ENCODE data around the gene CA10. TPM values are rescaled to one million over a fixed set of nuclear protein-coding genes. Genes with fewer than 3 reads are reported as not detected.

CA10 gene
- total RNA-seq, 1 experiment from 2014 or later = not detected

DNA sequence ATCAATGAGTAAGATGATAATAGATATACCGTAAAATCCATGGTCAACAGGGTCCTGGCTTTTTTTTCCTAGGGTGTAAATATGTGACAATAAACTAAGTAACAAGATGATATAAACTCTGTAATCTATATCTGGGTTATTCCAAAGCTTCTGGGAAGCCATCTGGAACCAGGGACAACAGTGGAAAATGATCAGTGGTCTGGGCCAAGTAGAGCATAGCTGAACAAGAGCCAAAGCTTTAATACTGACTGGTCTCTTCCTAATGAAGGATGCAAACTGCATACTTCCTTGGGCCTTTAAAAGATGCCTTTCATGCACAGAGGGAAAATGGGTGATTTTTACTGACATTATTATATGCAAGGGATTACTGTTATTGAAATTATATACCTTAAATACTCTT lies 8.9 kb downstream of the CA10 start:
- no peaks in the 10 kb centered on the region for H3K4me1 ChIP-seq (ENCODE audit: insufficient read depth, low read length, poor library complexity, severe bottlenecking)
- intact Hi-C loops (cut with micrococcal nuclease; ENCODE audit: unreplicated experiment) = no loop called here
- H3K27ac ChIP-seq (ENCODE audit: low read depth, low read length, poor library complexity, severe bottlenecking) = no peak overlapping the region
- peaks cover 4% of the 10 kb centered on the region for H3K27me3 ChIP-seq (replicated peaks; ENCODE audit: insufficient read depth, low read depth, low read length, poor library complexity)
- no TSS peak for BruUV-seq (replicated peaks)
- H3K36me3 ChIP-seq (ENCODE audit: insufficient read depth, low read length, poor library complexity, severe bottlenecking) = no peaks in the 10 kb centered on the region
- no peak for DNase-seq (ENCODE audit: low spot score)
- POLR2A ChIA-PET (ENCODE audit: low non-redundant PET) = no interaction called here
- H3K9me3 ChIP-seq (ENCODE audit: low read depth, low read length, poor library complexity, severe bottlenecking) = no peaks in the 10 kb centered on the region
- CTCF ChIA-PET = no interaction called here
- no peak overlapping the region for H3K4me3 ChIP-seq (ENCODE audit: low read depth, low read length, poor library complexity, severe bottlenecking)
- TF ChIP-seq, protein P1, sequence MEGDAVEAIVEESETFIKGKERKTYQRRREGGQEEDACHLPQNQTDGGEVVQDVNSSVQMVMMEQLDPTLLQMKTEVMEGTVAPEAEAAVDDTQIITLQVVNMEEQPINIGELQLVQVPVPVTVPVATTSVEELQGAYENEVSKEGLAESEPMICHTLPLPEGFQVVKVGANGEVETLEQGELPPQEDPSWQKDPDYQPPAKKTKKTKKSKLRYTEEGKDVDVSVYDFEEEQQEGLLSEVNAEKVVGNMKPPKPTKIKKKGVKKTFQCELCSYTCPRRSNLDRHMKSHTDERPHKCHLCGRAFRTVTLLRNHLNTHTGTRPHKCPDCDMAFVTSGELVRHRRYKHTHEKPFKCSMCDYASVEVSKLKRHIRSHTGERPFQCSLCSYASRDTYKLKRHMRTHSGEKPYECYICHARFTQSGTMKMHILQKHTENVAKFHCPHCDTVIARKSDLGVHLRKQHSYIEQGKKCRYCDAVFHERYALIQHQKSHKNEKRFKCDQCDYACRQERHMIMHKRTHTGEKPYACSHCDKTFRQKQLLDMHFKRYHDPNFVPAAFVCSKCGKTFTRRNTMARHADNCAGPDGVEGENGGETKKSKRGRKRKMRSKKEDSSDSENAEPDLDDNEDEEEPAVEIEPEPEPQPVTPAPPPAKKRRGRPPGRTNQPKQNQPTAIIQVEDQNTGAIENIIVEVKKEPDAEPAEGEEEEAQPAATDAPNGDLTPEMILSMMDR (conservative IDR thresholded peaks at IDR 0.05; ENCODE audit: low read depth, low read length) = no peak
- TF ChIP-seq EZH2 (IDR thresholded peaks at IDR 0.05; ENCODE audit: borderline replicate concordance, low read depth, low read length, poor library complexity, severe bottlenecking) = no peak

DNA sequence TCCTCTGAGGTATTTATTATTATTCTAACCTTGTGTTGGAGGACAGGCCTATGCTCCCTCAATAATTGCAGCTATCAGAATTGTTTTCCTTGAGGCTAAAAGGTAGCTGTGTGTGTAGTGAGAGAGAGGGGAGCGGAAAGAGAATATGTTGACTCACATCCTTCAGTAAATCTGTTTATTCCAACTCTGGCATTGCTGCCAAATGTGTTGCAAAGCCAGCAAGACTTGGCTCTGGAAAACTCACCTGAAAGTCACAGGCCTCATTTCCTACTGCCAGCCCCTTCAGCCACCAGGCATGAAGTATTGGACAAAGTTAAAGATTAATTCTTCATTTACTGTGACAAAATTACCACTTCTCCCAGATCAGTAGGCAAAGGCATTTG lies 9.6 kb downstream of the CA10 start:
- intact Hi-C loops (cut with micrococcal nuclease; ENCODE audit: unreplicated experiment) = no loop called here
- POLR2A ChIA-PET (ENCODE audit: low non-redundant PET) = no interaction called here
- no peak for DNase-seq (ENCODE audit: low spot score)
- TF ChIP-seq EZH2 (IDR thresholded peaks at IDR 0.05; ENCODE audit: borderline replicate concordance, low read depth, low read length, poor library complexity, severe bottlenecking) = no peak
- TF ChIP-seq, protein P1 (conservative IDR thresholded peaks at IDR 0.05; ENCODE audit: low read depth, low read length) = no peak
- H3K27ac ChIP-seq (ENCODE audit: low read depth, low read length, poor library complexity, severe bottlenecking) = no peak overlapping the region
- H3K4me3 ChIP-seq (ENCODE audit: low read depth, low read length, poor library complexity, severe bottlenecking) = no peak overlapping the region
- CTCF ChIA-PET = no interaction called here
- H3K27me3 ChIP-seq (replicated peaks; ENCODE audit: insufficient read depth, low read depth, low read length, poor library complexity) = no peaks in the 10 kb centered on the region
- no peaks in the 10 kb centered on the region for H3K4me1 ChIP-seq (ENCODE audit: insufficient read depth, low read length, poor library complexity, severe bottlenecking)
- no TSS peak for BruUV-seq (replicated peaks)
- H3K9me3 ChIP-seq (ENCODE audit: low read depth, low read length, poor library complexity, severe bottlenecking) = no peaks in the 10 kb centered on the region
- no peaks in the 10 kb centered on the region for H3K36me3 ChIP-seq (ENCODE audit: insufficient read depth, low read length, poor library complexity, severe bottlenecking)

DNA sequence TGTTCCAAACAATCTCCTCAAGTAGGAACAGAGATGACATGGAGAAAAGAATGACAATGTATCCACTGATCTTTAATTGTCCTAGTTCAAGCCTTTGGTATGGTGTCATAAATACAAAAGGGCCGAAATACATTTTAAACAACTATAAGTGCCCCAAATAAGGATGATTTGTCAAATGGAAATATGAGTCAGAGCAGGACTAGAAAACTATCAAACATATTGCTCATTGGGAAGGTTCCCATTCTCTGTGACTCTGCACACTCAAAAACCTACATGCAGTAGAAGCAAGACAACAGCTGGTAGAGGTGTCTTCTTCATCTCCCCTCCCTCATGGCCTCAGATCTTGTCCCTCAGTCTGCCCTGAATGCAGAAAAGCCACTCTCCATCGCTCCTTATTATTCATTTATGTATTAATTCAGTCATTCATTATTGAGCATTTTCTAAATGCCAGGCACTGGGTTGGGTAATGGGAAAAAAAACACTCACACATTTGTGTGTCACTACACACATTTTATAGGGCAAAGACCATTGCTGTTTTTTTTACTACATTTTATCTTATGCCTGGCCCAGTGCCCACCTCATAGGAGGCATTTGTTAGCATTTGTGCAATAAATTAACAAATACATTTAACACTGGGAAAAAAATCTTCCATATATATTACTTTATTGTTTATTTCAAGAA lies 10.1 kb downstream of the CA10 start:
- no TSS peak for BruUV-seq (replicated peaks)
- H3K4me1 ChIP-seq (ENCODE audit: insufficient read depth, low read length, poor library complexity, severe bottlenecking) = no peaks in the 10 kb centered on the region
- POLR2A ChIA-PET (ENCODE audit: low non-redundant PET) = no interaction called here

More for the DNA sequence above, 10.1 kb downstream of the CA10 start:
- Histone ChIP-seq H3K36me3 (ENCODE audit: insufficient read depth, low read length, poor library complexity, severe bottlenecking) (no peaks in the 10 kb centered on the region), H3K27ac (ENCODE audit: low read depth, low read length, poor library complexity, severe bottlenecking) (no peak overlapping the region), H3K4me3 (ENCODE audit: low read depth, low read length, poor library complexity, severe bottlenecking) (no peak overlapping the region), H3K27me3 (replicated peaks; ENCODE audit: insufficient read depth, low read depth, low read length, poor library complexity) (no peaks in the 10 kb centered on the region), H3K9me3 (ENCODE audit: low read depth, low read length, poor library complexity, severe bottlenecking) (no peaks in the 10 kb centered on the region)
- intact Hi-C loops (cut with micrococcal nuclease; ENCODE audit: unreplicated experiment) = no loop called here
- TF ChIP-seq, protein P1 (conservative IDR thresholded peaks at IDR 0.05; ENCODE audit: low read depth, low read length) = no peak
- TF ChIP-seq EZH2 (IDR thresholded peaks at IDR 0.05; ENCODE audit: borderline replicate concordance, low read depth, low read length, poor library complexity, severe bottlenecking) = no peak
- CTCF ChIA-PET = no interaction called here
- no peak for DNase-seq (ENCODE audit: low spot score)

Measured in A673 (cell line).